MCF 10A (cell line): ENCODE measurements around the gene MCCD1. TPM values are rescaled to one million over a fixed set of nuclear protein-coding genes. Genes with fewer than 3 reads are reported as not detected.

Source experiments
- BruUV-seq: library from RNA; stranded (reverse); fragments of 400-500 nt; replicated peaks from 2 replicates; lab custom pipeline; 2021; lab: Mats Ljungman, UMichigan
- CTCF ChIA-PET: fragments of 300-600 bp; sonication (Branson Sonifier 250); formaldehyde crosslinking; extraction: SDS; loops from one replicate; lab custom pipeline; 2021; ENCODE audit warnings: antibody characterized with exemption, inconsistent platforms; lab: Yijun Ruan, JAX
- POLR2A ChIA-PET: fragments of 300-600, 350-650 bp; sonication (Branson Sonifier 250); formaldehyde crosslinking; extraction: SDS; loops from one replicate; lab custom pipeline; 2020; ENCODE audit warnings: antibody characterized with exemption, inconsistent platforms; lab: Yijun Ruan, JAX
- DNase-seq: peaks from one replicate; pipeline ENCODE4 v3.0.0-alpha.2; 2018; ENCODE audit not compliant: unreplicated experiment
- H3K27ac Mint-ChIP-seq: one replicate; pipeline ENCODE4 v1.8.0; 2022; ENCODE audit warnings: mild to moderate bottlenecking, low read depth, mixed read lengths; ENCODE audit not compliant: unreplicated experiment
- H3K27me3 Mint-ChIP-seq: one replicate; pipeline ENCODE4 v1.8.0; 2022; ENCODE audit warnings: mixed read lengths; ENCODE audit not compliant: insufficient read depth, unreplicated experiment
- H3K36me3 Mint-ChIP-seq: one replicate; pipeline ENCODE4 v1.8.0; 2022; ENCODE audit warnings: mild to moderate bottlenecking, moderate library complexity, mixed read lengths; ENCODE audit not compliant: insufficient read depth, unreplicated experiment
- H3K4me1 Mint-ChIP-seq: one replicate; pipeline ENCODE4 v1.8.0; 2022; ENCODE audit warnings: mixed read lengths; ENCODE audit not compliant: insufficient read depth, unreplicated experiment
- H3K4me3 Mint-ChIP-seq: one replicate; pipeline ENCODE4 v1.8.0; 2022; ENCODE audit warnings: mild to moderate bottlenecking, moderate library complexity, mixed read lengths; ENCODE audit not compliant: unreplicated experiment
- H3K9me3 Mint-ChIP-seq: one replicate; pipeline ENCODE4 v1.8.0; 2022; ENCODE audit warnings: mixed read lengths; ENCODE audit not compliant: unreplicated experiment
- CTCF ChIP-seq: fragments of 200-600 bp; IDR thresholded peaks from one replicate; pipeline ENCODE4 v1.8.0; 2022; ENCODE audit warnings: antibody characterized with exemption, mild to moderate bottlenecking; ENCODE audit not compliant: unreplicated experiment
- intact Hi-C: fragments of 100-400 bp; cut with micrococcal nuclease; formaldehyde crosslinking; loops from 2 replicates; pipeline ENCODE4 v1.14.1; 2022
- total RNA-seq: library from RNA; stranded (reverse); gene quantifications from 2 replicates; pipeline ENCODE4 v1.2.3, GENCODE V29; 2022

Gene MCCD1
- total RNA-seq, 1 experiment from 2014 or later = not detected

- Mint-ChIP-seq H3K4me3 (no peak overlapping the region), H3K9me3 (no peaks in the 10 kb centered on the region), H3K36me3 (peaks cover 6% of the 10 kb centered on the region), H3K27me3 (peaks cover 17% of the 10 kb centered on the region), H3K4me1 (no peaks in the 10 kb centered on the region), H3K27ac (no peak overlapping the region)
- no peak for TF ChIP-seq CTCF
- no TSS peak for BruUV-seq
- DNase-seq = no peak
- intact Hi-C loops = no loop called here
- CTCF ChIA-PET = no interaction called here
- POLR2A ChIA-PET = interaction anchor here (1.1 to 2.1 kb wide), 2 partner anchors 10 to 19 kb away, joined by 3 to 4 read pairs; no protein-coding TSS in a partner anchor
Measured at GRCh38 chr6:31521835-31522234, 6.9 kb upstream of the MCCD1 start.

GRCh38 chr6:31525553-31525931 is 3.2 kb upstream of the MCCD1 start:
- intact Hi-C loops = no loop called here
- Mint-ChIP-seq H3K4me1 (no peaks in the 10 kb centered on the region), H3K9me3 (no peaks in the 10 kb centered on the region), H3K36me3 (peaks cover 33% of the 10 kb centered on the region), H3K27me3 (peaks cover 13% of the 10 kb centered on the region), H3K27ac (no peak overlapping the region), H3K4me3 (no peak overlapping the region)
- BruUV-seq = no TSS peak
- DNase-seq = no peak
- ChIA-PET CTCF (interaction anchor here (1.2 kb wide), 1 partner anchor 13 kb away, joined by 3 read pairs; no protein-coding TSS in a partner anchor), POLR2A (interaction anchor here (0.8 to 0.9 kb wide), 2 partner anchors 17 to 337 kb away, joined by 3 to 4 read pairs; partner anchors contain the start of gene NEU1)
- TF ChIP-seq CTCF = no peak

- no peak for TF ChIP-seq CTCF
- Mint-ChIP-seq H3K9me3 (no peaks in the 10 kb centered on the region), H3K4me1 (no peaks in the 10 kb centered on the region), H3K27ac (no peak overlapping the region), H3K36me3 (peaks cover 38% of the 10 kb centered on the region), H3K4me3 (no peak overlapping the region), H3K27me3 (peaks cover 8% of the 10 kb centered on the region)
- ChIA-PET CTCF (interaction anchor here (1.2 kb wide), 1 partner anchor 13 kb away, joined by 3 read pairs; no protein-coding TSS in a partner anchor), POLR2A (interaction anchor here (0.8 to 3.9 kb wide), 3 partner anchors 15 to 337 kb away, joined by 3 to 21 read pairs (median 4); partner anchors contain the start of genes DDX39B and NEU1)
- DNase-seq = no peak
- no TSS peak for BruUV-seq
- intact Hi-C loops = no loop called here
Measured at GRCh38 chr6:31525932-31526591, 2.7 kb upstream of the MCCD1 start.

GRCh38 chr6:31528307-31528777 is 420 bp upstream of the MCCD1 start:
- Mint-ChIP-seq H3K9me3 (no peaks in the 10 kb centered on the region), H3K4me1 (no peaks in the 10 kb centered on the region), H3K27me3 (no peaks in the 10 kb centered on the region), H3K36me3 (peaks cover 54% of the 10 kb centered on the region), H3K4me3 (no peak overlapping the region), H3K27ac (no peak overlapping the region)
- BruUV-seq = no TSS peak
- TF ChIP-seq CTCF = no peak
- POLR2A ChIA-PET = interaction anchor here (1.0 to 3.9 kb wide), 4 partner anchors 11 to 35 kb away, joined by 3 to 21 read pairs (median 5); partner anchors contain the start of gene DDX39B
- CTCF ChIA-PET = interaction anchor here (1.1 kb wide), 1 partner anchor 70 kb away, joined by 3 read pairs; no protein-coding TSS in a partner anchor
- intact Hi-C loops = no loop called here
- no peak for DNase-seq
